H9 (cell line): ENCODE measurements around the gene EFNA5. TPM values are rescaled to one million over a fixed set of nuclear protein-coding genes. Genes with fewer than 3 reads are reported as not detected.

ENCODE experiments used
- DNase-seq: peaks from one replicate; pipeline ENCODE4 v3.0.0-alpha.2; 2017
- H2AFZ ChIP-seq: one replicate; pipeline ENCODE4 v1.6.1; 2013; ENCODE audit warnings: mild to moderate bottlenecking, low read length, control low read depth, moderate library complexity
- H2AK5ac ChIP-seq: 2 replicates; pipeline ENCODE4 v1.6.1; 2013; ENCODE audit warnings: low read length, control low read depth, mixed read lengths; ENCODE audit not compliant: insufficient read length
- H2BK120ac ChIP-seq: one replicate; pipeline ENCODE4 v1.6.1; 2013; ENCODE audit warnings: low read depth, mild to moderate bottlenecking, low read length, control low read depth, inconsistent platforms; ENCODE audit not compliant: poor library complexity, severe bottlenecking
- H2BK12ac ChIP-seq: 2 replicates; pipeline ENCODE4 v1.6.1; 2013; ENCODE audit warnings: low read length, control low read depth, mixed read lengths, low read depth; ENCODE audit not compliant: insufficient read length
- H2BK15ac ChIP-seq: 2 replicates; pipeline ENCODE4 v1.6.1; 2013; ENCODE audit warnings: low read depth, low read length, control low read depth
- H2BK20ac ChIP-seq: one replicate; pipeline ENCODE4 v1.6.1; 2013; ENCODE audit warnings: low read depth, mild to moderate bottlenecking, low read length, control low read depth, inconsistent platforms; ENCODE audit not compliant: poor library complexity, severe bottlenecking
- H2BK5ac ChIP-seq: 2 replicates; pipeline ENCODE4 v1.6.1; 2013; ENCODE audit warnings: low read length, control low read depth, mixed read lengths; ENCODE audit not compliant: insufficient read length
- H3K14ac ChIP-seq: 2 replicates; pipeline ENCODE4 v1.6.1; 2013; ENCODE audit warnings: low read length, control low read depth; ENCODE audit not compliant: insufficient read depth
- H3K18ac ChIP-seq: 2 replicates; pipeline ENCODE4 v1.6.1; 2013; ENCODE audit warnings: low read depth, mild to moderate bottlenecking, mixed read lengths, low read length, control low read depth; ENCODE audit not compliant: insufficient read length
- H3K23ac ChIP-seq: 2 replicates; pipeline ENCODE4 v1.6.1; 2013; ENCODE audit warnings: low read length, control low read depth, mixed read lengths, low read depth; ENCODE audit not compliant: insufficient read length
- H3K23me2 ChIP-seq: 2 replicates; pipeline ENCODE4 v1.6.1; 2013; ENCODE audit warnings: low read depth, mild to moderate bottlenecking, mixed read lengths, low read length, control low read depth; ENCODE audit not compliant: insufficient read length, poor library complexity, severe bottlenecking
- H3K27ac ChIP-seq: 2 replicates; pipeline ENCODE4 v1.5.1; 2013; ENCODE audit warnings: low read length, control low read depth, mixed read lengths, low read depth; ENCODE audit not compliant: insufficient read length
- H3K27me3 ChIP-seq: 2 replicates; pipeline ENCODE4 v1.6.1; 2013; ENCODE audit warnings: low read length, control low read depth, inconsistent platforms; ENCODE audit not compliant: insufficient read depth
- H3K4ac ChIP-seq: 2 replicates; pipeline ENCODE4 v1.6.1; 2013; ENCODE audit warnings: low read depth, mild to moderate bottlenecking, control low read depth, inconsistent platforms, low read length, moderate library complexity
- H3K4me1 ChIP-seq: 2 replicates; pipeline ENCODE4 v1.6.1; 2013; ENCODE audit warnings: low read length, control low read depth, inconsistent platforms; ENCODE audit not compliant: insufficient read depth
- H3K4me2 ChIP-seq: 2 replicates; pipeline ENCODE4 v1.6.1; 2013; ENCODE audit warnings: low read length, control low read depth, mixed read lengths; ENCODE audit not compliant: insufficient read length, insufficient read depth
- H3K56ac ChIP-seq: 2 replicates; pipeline ENCODE4 v1.6.1; 2013; ENCODE audit warnings: low read depth, mild to moderate bottlenecking, mixed read lengths, low read length, control low read depth; ENCODE audit not compliant: insufficient read length
- H3K79me1 ChIP-seq: 2 replicates; pipeline ENCODE4 v1.6.1; 2013; ENCODE audit warnings: low read depth, mild to moderate bottlenecking, moderate library complexity, low read length, control low read depth, inconsistent platforms; ENCODE audit not compliant: insufficient read depth, poor library complexity, severe bottlenecking
- H3K79me2 ChIP-seq: 2 replicates; pipeline ENCODE4 v1.6.1; 2013; ENCODE audit warnings: low read length, control low read depth, inconsistent platforms; ENCODE audit not compliant: insufficient read depth
- H3K9ac ChIP-seq: 2 replicates; pipeline ENCODE4 v1.6.1; 2013; ENCODE audit warnings: low read length, control low read depth, mixed read lengths; ENCODE audit not compliant: insufficient read length; ENCODE audit errors: extremely low read depth
- H3K9me3 ChIP-seq: one replicate; pipeline ENCODE4 v1.6.1; 2013; ENCODE audit warnings: low read depth, low read length, inconsistent platforms; ENCODE audit not compliant: control insufficient read depth
- H3T11ph ChIP-seq: one replicate; pipeline ENCODE4 v1.6.1; 2013; ENCODE audit warnings: mild to moderate bottlenecking, low read length, control low read depth, inconsistent platforms
- H4K20me1 ChIP-seq: one replicate; pipeline ENCODE4 v1.6.1; 2013; ENCODE audit not compliant: control insufficient read depth, insufficient read length, insufficient read depth
- H4K5ac ChIP-seq: 2 replicates; pipeline ENCODE4 v1.6.1; 2013; ENCODE audit warnings: low read depth, mild to moderate bottlenecking, mixed read lengths, low read length, control low read depth; ENCODE audit not compliant: insufficient read length
- H4K8ac ChIP-seq: replicated peaks from 2 replicates; pipeline ENCODE4 v1.6.1; 2013; ENCODE audit warnings: low read length, control low read depth, mixed read lengths, low read depth; ENCODE audit not compliant: insufficient read length
- H4K91ac ChIP-seq: 2 replicates; pipeline ENCODE4 v1.6.1; 2013; ENCODE audit warnings: low read depth, mild to moderate bottlenecking, moderate library complexity, mixed read lengths, low read length, control low read depth; ENCODE audit not compliant: insufficient read length
- H3K27ac Mint-ChIP-seq, 3 experiments: 2 replicates in 2 of 3; 3 replicates in 1 of 3; pipeline ENCODE4 v1.8.0; 2020 to 2021; ENCODE audit warnings: mixed read lengths in 3 of 3, mild to moderate bottlenecking in 1 of 3, moderate library complexity in 1 of 3
- H3K27me3 Mint-ChIP-seq: 2 replicates; pipeline ENCODE4 v1.8.0; 2021; ENCODE audit warnings: low read depth, mild to moderate bottlenecking, moderate library complexity, mixed read lengths
- H3K36me3 Mint-ChIP-seq, 3 experiments: 2 replicates in 2 of 3; 3 replicates in 1 of 3; pipeline ENCODE4 v1.8.0; 2020 to 2021; ENCODE audit warnings: low read depth in 3 of 3, mixed read lengths in 3 of 3; ENCODE audit not compliant: insufficient read depth in 1 of 3
- H3K4me1 Mint-ChIP-seq, 2 experiments: 2 replicates each; pipeline ENCODE4 v1.8.0; 2020; ENCODE audit warnings: mixed read lengths in 2 of 2
- H3K4me3 Mint-ChIP-seq, 2 experiments: 2 replicates in 1 of 2; 3 replicates in 1 of 2; pipeline ENCODE4 v1.8.0; 2020 to 2021; ENCODE audit warnings: mild to moderate bottlenecking in 2 of 2, mixed read lengths in 2 of 2, moderate library complexity in 1 of 2
- H3K9me3 Mint-ChIP-seq, 2 experiments: 2 replicates in 1 of 2; 3 replicates in 1 of 2; pipeline ENCODE4 v1.8.0; 2020; ENCODE audit warnings: mild to moderate bottlenecking in 2 of 2, mixed read lengths in 2 of 2, moderate library complexity in 1 of 2
- CTCF ChIP-seq: fragments of 200-600 bp; sonication (generic); conservative IDR thresholded peaks from 3 replicates; pipeline ENCODE4 v1.8.0; 2021; ENCODE audit warnings: antibody characterized with exemption, mild to moderate bottlenecking
- WGBS: extraction: QIAGEN DNeasy Blood & Tissue Kit; methylation state at CpG from one replicate; pipeline ENCODE4 v1.1.7; 2013; ENCODE audit warnings: missing lambda C conversion rate, low lambda C conversion rate, mixed read lengths; ENCODE audit not compliant: insufficient read length; ENCODE audit errors: extremely low coverage; 5-methylcytosine and 5-hydroxymethylcytosine counted together
- total RNA-seq: library from RNA; stranded (reverse); gene quantifications from 2 replicates; pipeline ENCODE4 v1.2.1, GENCODE V29; 2021

EFNA5 gene
- total RNA-seq, 1 experiment from 2014 or later: 20.4 TPM

GRCh38 chr5:107605596-107606125 is 65.1 kb downstream of the EFNA5 start:
- Mint-ChIP-seq H3K27ac (no peak overlapping the region; a peak in 2 of 7 replicates), H3K36me3 (no peaks in the 10 kb centered on the region), H3K27me3 (no peaks in the 10 kb centered on the region), H3K4me3 (no peak overlapping the region), H3K4me1 (peaks cover 62 to 67% of the 10 kb centered on the region in 2 experiments), H3K9me3 (no peaks in the 10 kb centered on the region)
- WGBS: no CpG with 5 or more reads among the region's 2 CpGs
- Histone ChIP-seq H4K8ac (no peak overlapping the region), H3K27me3 (no peaks in the 10 kb centered on the region), H3K56ac (no peak overlapping the region), H4K20me1 (no peaks in the 10 kb centered on the region), H2BK15ac (no peak overlapping the region), H2AFZ (no peak overlapping the region), H3K9ac (no peak overlapping the region), H2AK5ac (no peak overlapping the region), H2BK5ac (no peak overlapping the region), H3K4me2 (no peak overlapping the region), H3T11ph (no peak overlapping the region), H3K18ac (no peak overlapping the region), H2BK20ac (no peak overlapping the region), H4K5ac (no peak overlapping the region), H3K14ac (no peak overlapping the region), H3K4ac (no peak overlapping the region), H3K79me1 (no peaks in the 10 kb centered on the region), H2BK12ac (no peak overlapping the region), H3K27ac (no peak overlapping the region), H3K4me1 (no peaks in the 10 kb centered on the region), H2BK120ac (no peak overlapping the region), H4K91ac (no peak overlapping the region), H3K9me3 (no peaks in the 10 kb centered on the region), H3K79me2 (no peaks in the 10 kb centered on the region; the same call in 1 of the 2 replicates), H3K23me2 (no peaks in the 10 kb centered on the region), H3K23ac (no peak overlapping the region)
- no peak for TF ChIP-seq CTCF
- no peak for DNase-seq
